GM23338 (cell line): ENCODE data around the gene FKBP1A. TPM values are rescaled to one million over a fixed set of nuclear protein-coding genes. Genes with fewer than 3 reads are reported as not detected.

Experiments used
- CREB1 ChIP-seq: fragments of 250-450 bp; sonication (Bioruptor Pico); IDR thresholded peaks from 2 replicates; pipeline ENCODE4 v1.5.0; 2020; ENCODE audit warnings: low read depth, mild to moderate bottlenecking, moderate library complexity
- EZH2phosphoT487 ChIP-seq: fragments of 200-600 bp; sonication (generic); IDR thresholded peaks from one replicate; pipeline ENCODE4 v1.8.1; 2018; ENCODE audit warnings: antibody characterized with exemption; ENCODE audit not compliant: unreplicated experiment
- POLR2AphosphoS5 ChIP-seq: IDR thresholded peaks from 2 replicates; pipeline ENCODE4 v1.6.1; 2016; ENCODE audit warnings: antibody characterized with exemption, low read depth
- STAT1 ChIP-seq: IDR thresholded peaks from one replicate; pipeline ENCODE4 v1.6.1; 2016; ENCODE audit warnings: antibody characterized with exemption; ENCODE audit not compliant: unreplicated experiment
- ZNF331 ChIP-seq: fragments of 250-450 bp; sonication (Bioruptor Pico); IDR thresholded peaks from 2 replicates; pipeline ENCODE4 v1.5.0; 2020; ENCODE audit warnings: low read depth, mild to moderate bottlenecking, moderate library complexity
- polyA plus RNA-seq: library from polyadenylated mRNA; unstranded; fragments of >200 nt; fragmentation: Nextera tagmentation; extraction: Ambion mirVana; gene quantifications from 2 replicates; pipeline ENCODE4 v1.2.1, GENCODE V29; 2016
- total RNA-seq: library from RNA; depleted of rRNA; stranded (reverse); fragments of >200 nt; shearing (Covaris generic); gene quantifications from 2 replicates; pipeline ENCODE4 v1.2.3, GENCODE V29; 2014
- TF ChIP-seq, protein P1 (sequence below): fragments of 250-450 bp; sonication (Bioruptor Pico); IDR thresholded peaks from 2 replicates; pipeline ENCODE4 v1.5.0; 2020; ENCODE audit warnings: mild to moderate bottlenecking, moderate library complexity
- TF ChIP-seq, protein P2 (sequence below): IDR thresholded peaks from one replicate; pipeline ENCODE4 v1.6.1; 2018; ENCODE audit warnings: antibody characterized with exemption; ENCODE audit not compliant: unreplicated experiment
- TF ChIP-seq, protein P3 (sequence below), 2 experiments: fragments of 200-600 bp in 1 of 2; sonication (generic) in 1 of 2; conservative IDR thresholded peaks; 2 replicates each; pipeline versions ENCODE4 v1.5.1 to v1.6.1; 2016 to 2017; ENCODE audit warnings: antibody characterized with exemption in 2 of 2, low read depth in 2 of 2, mild to moderate bottlenecking in 2 of 2, moderate library complexity in 1 of 2

FKBP1A gene
- total and polyA plus RNA-seq, 2 experiments from 2014 or later: 171 to 350 TPM

DNA sequence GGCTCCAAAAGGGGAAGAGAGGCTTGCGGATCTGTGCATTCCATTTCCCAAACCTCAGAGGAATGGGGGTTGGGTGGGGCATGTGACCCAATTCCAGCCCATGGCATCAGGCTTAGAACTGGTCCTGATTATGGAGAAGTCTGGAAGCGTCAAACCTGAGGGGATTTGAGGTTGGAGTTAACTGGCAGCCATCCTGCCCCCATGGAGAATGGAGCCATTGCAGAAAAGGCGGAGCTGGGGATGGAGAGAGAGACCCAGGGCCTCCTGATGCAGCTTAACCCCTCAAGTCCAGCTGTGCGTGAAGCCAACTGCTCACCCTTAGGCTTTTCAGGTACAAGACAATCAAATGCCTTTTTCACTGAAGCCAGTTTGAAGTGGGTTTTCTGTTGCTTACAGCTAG is 54.1 kb downstream of the FKBP1A start (continued):
- TF ChIP-seq, protein P1, sequence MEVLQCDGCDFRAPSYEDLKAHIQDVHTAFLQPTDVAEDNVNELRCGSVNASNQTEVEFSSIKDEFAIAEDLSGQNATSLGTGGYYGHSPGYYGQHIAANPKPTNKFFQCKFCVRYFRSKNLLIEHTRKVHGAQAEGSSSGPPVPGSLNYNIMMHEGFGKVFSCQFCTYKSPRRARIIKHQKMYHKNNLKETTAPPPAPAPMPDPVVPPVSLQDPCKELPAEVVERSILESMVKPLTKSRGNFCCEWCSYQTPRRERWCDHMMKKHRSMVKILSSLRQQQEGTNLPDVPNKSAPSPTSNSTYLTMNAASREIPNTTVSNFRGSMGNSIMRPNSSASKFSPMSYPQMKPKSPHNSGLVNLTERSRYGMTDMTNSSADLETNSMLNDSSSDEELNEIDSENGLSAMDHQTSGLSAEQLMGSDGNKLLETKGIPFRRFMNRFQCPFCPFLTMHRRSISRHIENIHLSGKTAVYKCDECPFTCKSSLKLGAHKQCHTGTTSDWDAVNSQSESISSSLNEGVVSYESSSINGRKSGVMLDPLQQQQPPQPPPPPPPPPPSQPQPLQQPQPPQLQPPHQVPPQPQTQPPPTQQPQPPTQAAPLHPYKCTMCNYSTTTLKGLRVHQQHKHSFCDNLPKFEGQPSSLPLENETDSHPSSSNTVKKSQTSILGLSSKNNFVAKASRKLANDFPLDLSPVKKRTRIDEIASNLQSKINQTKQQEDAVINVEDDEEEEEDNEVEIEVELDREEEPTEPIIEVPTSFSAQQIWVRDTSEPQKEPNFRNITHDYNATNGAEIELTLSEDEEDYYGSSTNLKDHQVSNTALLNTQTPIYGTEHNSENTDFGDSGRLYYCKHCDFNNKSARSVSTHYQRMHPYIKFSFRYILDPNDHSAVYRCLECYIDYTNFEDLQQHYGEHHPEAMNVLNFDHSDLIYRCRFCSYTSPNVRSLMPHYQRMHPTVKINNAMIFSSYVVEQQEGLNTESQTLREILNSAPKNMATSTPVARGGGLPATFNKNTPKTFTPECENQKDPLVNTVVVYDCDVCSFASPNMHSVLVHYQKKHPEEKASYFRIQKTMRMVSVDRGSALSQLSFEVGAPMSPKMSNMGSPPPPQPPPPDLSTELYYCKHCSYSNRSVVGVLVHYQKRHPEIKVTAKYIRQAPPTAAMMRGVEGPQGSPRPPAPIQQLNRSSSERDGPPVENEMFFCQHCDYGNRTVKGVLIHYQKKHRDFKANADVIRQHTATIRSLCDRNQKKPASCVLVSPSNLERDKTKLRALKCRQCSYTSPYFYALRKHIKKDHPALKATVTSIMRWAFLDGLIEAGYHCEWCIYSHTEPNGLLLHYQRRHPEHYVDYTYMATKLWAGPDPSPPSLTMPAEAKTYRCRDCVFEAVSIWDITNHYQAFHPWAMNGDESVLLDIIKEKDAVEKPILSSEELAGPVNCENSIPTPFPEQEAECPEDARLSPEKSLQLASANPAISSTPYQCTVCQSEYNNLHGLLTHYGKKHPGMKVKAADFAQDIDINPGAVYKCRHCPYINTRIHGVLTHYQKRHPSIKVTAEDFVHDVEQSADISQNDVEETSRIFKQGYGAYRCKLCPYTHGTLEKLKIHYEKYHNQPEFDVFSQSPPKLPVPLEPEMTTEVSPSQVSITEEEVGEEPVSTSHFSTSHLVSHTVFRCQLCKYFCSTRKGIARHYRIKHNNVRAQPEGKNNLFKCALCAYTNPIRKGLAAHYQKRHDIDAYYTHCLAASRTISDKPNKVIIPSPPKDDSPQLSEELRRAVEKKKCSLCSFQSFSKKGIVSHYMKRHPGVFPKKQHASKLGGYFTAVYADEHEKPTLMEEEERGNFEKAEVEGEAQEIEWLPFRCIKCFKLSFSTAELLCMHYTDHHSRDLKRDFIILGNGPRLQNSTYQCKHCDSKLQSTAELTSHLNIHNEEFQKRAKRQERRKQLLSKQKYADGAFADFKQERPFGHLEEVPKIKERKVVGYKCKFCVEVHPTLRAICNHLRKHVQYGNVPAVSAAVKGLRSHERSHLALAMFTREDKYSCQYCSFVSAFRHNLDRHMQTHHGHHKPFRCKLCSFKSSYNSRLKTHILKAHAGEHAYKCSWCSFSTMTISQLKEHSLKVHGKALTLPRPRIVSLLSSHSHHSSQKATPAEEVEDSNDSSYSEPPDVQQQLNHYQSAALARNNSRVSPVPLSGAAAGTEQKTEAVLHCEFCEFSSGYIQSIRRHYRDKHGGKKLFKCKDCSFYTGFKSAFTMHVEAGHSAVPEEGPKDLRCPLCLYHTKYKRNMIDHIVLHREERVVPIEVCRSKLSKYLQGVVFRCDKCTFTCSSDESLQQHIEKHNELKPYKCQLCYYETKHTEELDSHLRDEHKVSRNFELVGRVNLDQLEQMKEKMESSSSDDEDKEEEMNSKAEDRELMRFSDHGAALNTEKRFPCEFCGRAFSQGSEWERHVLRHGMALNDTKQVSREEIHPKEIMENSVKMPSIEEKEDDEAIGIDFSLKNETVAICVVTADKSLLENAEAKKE (CRISPR knock-in tag): no peak
- no peak for TF ChIP-seq CREB1 (CRISPR knock-in tag)
- no peak for TF ChIP-seq EZH2phosphoT487
- TF ChIP-seq, protein P2, sequence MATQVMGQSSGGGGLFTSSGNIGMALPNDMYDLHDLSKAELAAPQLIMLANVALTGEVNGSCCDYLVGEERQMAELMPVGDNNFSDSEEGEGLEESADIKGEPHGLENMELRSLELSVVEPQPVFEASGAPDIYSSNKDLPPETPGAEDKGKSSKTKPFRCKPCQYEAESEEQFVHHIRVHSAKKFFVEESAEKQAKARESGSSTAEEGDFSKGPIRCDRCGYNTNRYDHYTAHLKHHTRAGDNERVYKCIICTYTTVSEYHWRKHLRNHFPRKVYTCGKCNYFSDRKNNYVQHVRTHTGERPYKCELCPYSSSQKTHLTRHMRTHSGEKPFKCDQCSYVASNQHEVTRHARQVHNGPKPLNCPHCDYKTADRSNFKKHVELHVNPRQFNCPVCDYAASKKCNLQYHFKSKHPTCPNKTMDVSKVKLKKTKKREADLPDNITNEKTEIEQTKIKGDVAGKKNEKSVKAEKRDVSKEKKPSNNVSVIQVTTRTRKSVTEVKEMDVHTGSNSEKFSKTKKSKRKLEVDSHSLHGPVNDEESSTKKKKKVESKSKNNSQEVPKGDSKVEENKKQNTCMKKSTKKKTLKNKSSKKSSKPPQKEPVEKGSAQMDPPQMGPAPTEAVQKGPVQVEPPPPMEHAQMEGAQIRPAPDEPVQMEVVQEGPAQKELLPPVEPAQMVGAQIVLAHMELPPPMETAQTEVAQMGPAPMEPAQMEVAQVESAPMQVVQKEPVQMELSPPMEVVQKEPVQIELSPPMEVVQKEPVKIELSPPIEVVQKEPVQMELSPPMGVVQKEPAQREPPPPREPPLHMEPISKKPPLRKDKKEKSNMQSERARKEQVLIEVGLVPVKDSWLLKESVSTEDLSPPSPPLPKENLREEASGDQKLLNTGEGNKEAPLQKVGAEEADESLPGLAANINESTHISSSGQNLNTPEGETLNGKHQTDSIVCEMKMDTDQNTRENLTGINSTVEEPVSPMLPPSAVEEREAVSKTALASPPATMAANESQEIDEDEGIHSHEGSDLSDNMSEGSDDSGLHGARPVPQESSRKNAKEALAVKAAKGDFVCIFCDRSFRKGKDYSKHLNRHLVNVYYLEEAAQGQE: no peak
- TF ChIP-seq ZNF331 (CRISPR knock-in tag): no peak
- no peak for TF ChIP-seq STAT1
- TF ChIP-seq, protein P3, sequence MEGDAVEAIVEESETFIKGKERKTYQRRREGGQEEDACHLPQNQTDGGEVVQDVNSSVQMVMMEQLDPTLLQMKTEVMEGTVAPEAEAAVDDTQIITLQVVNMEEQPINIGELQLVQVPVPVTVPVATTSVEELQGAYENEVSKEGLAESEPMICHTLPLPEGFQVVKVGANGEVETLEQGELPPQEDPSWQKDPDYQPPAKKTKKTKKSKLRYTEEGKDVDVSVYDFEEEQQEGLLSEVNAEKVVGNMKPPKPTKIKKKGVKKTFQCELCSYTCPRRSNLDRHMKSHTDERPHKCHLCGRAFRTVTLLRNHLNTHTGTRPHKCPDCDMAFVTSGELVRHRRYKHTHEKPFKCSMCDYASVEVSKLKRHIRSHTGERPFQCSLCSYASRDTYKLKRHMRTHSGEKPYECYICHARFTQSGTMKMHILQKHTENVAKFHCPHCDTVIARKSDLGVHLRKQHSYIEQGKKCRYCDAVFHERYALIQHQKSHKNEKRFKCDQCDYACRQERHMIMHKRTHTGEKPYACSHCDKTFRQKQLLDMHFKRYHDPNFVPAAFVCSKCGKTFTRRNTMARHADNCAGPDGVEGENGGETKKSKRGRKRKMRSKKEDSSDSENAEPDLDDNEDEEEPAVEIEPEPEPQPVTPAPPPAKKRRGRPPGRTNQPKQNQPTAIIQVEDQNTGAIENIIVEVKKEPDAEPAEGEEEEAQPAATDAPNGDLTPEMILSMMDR (conservative IDR thresholded peaks at IDR 0.05; ENCODE audit: low read depth in 2 of 2): no peak
- TF ChIP-seq POLR2AphosphoS5: no peak
